ENCODE results near the gene PNLIPRP1.

GRCh38 chr10:116553378-116553980 is 37.3 kb upstream of the PNLIPRP1 start:
- TF ChIP-seq POLR2A (IDR thresholded peaks at IDR 0.05; ENCODE audit: low read length) (no peak), GATA1 (IDR thresholded peaks at IDR 0.05; ENCODE audit: low read depth, low read length) (no peak)

Measured in erythroblast (primary cell).